GM13976 (cell line): ENCODE measurements around the gene DISC1.

Experiments used
- DNase-seq: peaks from one replicate; pipeline ENCODE4 v3.0.0; 2012; ENCODE audit warnings: low spot score
- CTCF ChIP-seq: IDR thresholded peaks from 2 replicates; pipeline ENCODE4 v1.5.1; 2012; ENCODE audit warnings: borderline replicate concordance, mild to moderate bottlenecking; ENCODE audit not compliant: insufficient read depth; ENCODE audit errors: extremely low read depth, missing control alignments, control extremely low read depth
- in situ Hi-C: fragments of 300-500 bp; cut with MboI; formaldehyde crosslinking; loops from one replicate; pipeline ENCODE4 v1.12.0; 2022; ENCODE audit warnings: low sequenced_read_pairs, mixed read lengths, inconsistent platforms; ENCODE audit not compliant: unreplicated experiment

Gene DISC1

GRCh38 chr1:231887866-231888265, 261.3 kb downstream of the DISC1 start:
- TF ChIP-seq CTCF, result no peak
- in situ Hi-C loops, result no loop called here
- DNase-seq, result no peak

- TF ChIP-seq CTCF, result no peak
- in situ Hi-C loops, result no loop called here
- DNase-seq, result no peak
Observed at GRCh38 chr1:231890791-231891190, 264.2 kb downstream of the DISC1 start.

GRCh38 chr1:231893400-231894102, 267.0 kb downstream of the DISC1 start:
- in situ Hi-C loops, result no loop called here
- no peak for DNase-seq
- TF ChIP-seq CTCF, result no peak

GRCh38 chr1:231896806-231897205, 270.2 kb downstream of the DISC1 start:
- in situ Hi-C loops, result no loop called here
- TF ChIP-seq CTCF, result no peak
- no peak for DNase-seq

- no peak for TF ChIP-seq CTCF
- no peak for DNase-seq
- in situ Hi-C loops, result no loop called here
Observed at GRCh38 chr1:231899046-231899445, 272.5 kb downstream of the DISC1 start.

- in situ Hi-C loops, result no loop called here
Observed at GRCh38 chr1:231899713-231900435, 273.3 kb downstream of the DISC1 start.

More at GRCh38 chr1:231899713-231900435, 273.3 kb downstream of the DISC1 start:
- no peak for TF ChIP-seq CTCF
- DNase-seq, result no peak
